Peyer's patch (tissue), 4 donors: ENCODE results near the gene OBSL1.

Experiments used
- CTCF ChIP-seq, 6 experiments: fragments of 450-650 bp in 4 of 6; fragments of 200-600 bp in 2 of 6; sonication (generic) in 1 of 6; IDR thresholded peaks; one replicate each; pipeline ENCODE4 v1.5.1; 2017 to 2019; ENCODE audit warnings: antibody characterized with exemption in 6 of 6, mild to moderate bottlenecking in 3 of 6, moderate library complexity in 1 of 6
- POLR2A ChIP-seq, 2 donors: fragments of 450-650 bp; IDR thresholded peaks; one replicate each; pipeline ENCODE4 v1.5.1; 2017; ENCODE audit warnings: antibody characterized with exemption in 2 of 2, mild to moderate bottlenecking in 2 of 2, moderate library complexity in 2 of 2

DNA sequence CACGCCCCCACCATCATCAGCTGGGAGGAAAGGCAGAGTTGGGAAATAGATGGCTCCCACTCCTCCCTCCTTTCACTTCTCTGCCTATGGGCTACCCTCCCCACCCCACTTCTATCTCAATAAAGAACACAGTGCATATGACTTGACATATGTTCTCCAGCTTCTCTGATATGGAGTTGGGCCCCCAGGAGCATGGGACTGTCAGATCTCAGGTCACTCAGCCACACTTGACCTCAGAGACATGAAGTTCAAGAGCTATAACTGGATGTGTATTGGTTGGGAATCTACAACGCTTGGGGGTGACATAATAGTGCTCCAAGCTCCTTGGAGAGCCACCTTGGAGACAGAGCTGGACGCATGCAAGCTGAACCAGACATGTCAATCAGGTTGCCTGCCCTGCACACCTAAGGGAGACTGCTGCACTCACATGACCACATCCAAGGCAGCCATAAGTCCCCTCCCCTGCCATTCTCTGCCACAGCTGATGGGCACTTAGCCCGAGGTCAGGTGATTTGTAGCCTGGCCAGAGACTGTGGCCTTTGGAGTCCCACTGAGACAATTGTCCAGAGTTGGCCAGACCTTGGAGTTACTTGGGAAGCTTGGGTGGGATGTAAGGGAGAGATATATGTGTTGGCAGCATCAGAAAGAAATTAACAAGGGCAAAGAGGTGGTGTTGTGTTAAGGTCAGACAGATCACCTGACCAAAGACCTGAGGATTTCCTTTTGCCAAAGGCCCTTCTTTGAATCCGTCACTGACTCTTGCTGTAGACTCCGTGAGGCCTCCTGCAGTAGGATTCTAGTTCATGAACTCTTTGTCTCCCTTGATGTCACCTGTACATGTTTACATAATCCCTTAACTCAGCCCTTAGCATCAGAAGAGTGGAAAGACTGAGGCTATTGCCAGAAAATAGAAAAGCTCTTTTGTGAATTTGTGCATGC, 4.5 kb upstream of the OBSL1 start:
- TF ChIP-seq CTCF (IDR thresholded peaks at IDR 0.05) = no peak
- no peak for TF ChIP-seq POLR2A (IDR thresholded peaks at IDR 0.05)
